HL-60 (cell line): Measurements from ENCODE around the gene SUFU.

ENCODE experiments used
- DNase-seq, 2 experiments: peaks; one replicate each; pipeline ENCODE4 v3.0.0-alpha.2; 2010 to 2020; ENCODE audit warnings: low read depth in 1 of 2, low spot score in 1 of 2
- H3K27ac ChIP-seq: fragments of 250-450 bp; sonication (Bioruptor Pico); replicated peaks from 2 replicates; pipeline ENCODE4 v1.5.1; 2020; ENCODE audit warnings: mild to moderate bottlenecking, moderate library complexity
- H3K27me3 ChIP-seq: fragments of 250-450 bp; sonication (Bioruptor Pico); 2 replicates; pipeline ENCODE4 v1.5.1; 2021; ENCODE audit warnings: mild to moderate bottlenecking, moderate library complexity; ENCODE audit not compliant: insufficient read depth, poor library complexity, severe bottlenecking
- H3K4me3 ChIP-seq: replicated peaks from 2 replicates; pipeline ENCODE4 v1.5.1; 2011; ENCODE audit warnings: mild to moderate bottlenecking, control low read depth, low read length; ENCODE audit not compliant: insufficient read depth
- CTCF ChIP-seq: IDR thresholded peaks from one replicate; pipeline ENCODE4 v1.5.1; 2011; ENCODE audit warnings: low read length, control low read depth, inconsistent platforms; ENCODE audit not compliant: insufficient read depth
- GABPA ChIP-seq: IDR thresholded peaks from 2 replicates; pipeline ENCODE4 v1.6.1; 2012; ENCODE audit warnings: low read depth
- POLR2AphosphoS5 ChIP-seq: IDR thresholded peaks from 2 replicates; pipeline ENCODE4 v1.6.1; 2012; ENCODE audit warnings: low read depth
- REST ChIP-seq: IDR thresholded peaks from 2 replicates; pipeline ENCODE4 v1.6.1; 2012; ENCODE audit warnings: low read depth; ENCODE audit not compliant: insufficient replicate concordance
- SPI1 ChIP-seq: IDR thresholded peaks from 2 replicates; pipeline ENCODE4 v1.6.1; 2012; ENCODE audit warnings: low read depth, mild to moderate bottlenecking, borderline replicate concordance

The SUFU gene

GRCh38 chr10:102612964-102613275, 109.1 kb downstream of the SUFU start:
- no peak overlapping the region for H3K27ac ChIP-seq
- no peak overlapping the region for H3K4me3 ChIP-seq
- no peak for DNase-seq
- TF ChIP-seq REST (no peak), GABPA (no peak)
- no peaks in the 10 kb centered on the region for H3K27me3 ChIP-seq

- H3K27me3 ChIP-seq: no peaks in the 10 kb centered on the region
- no peak overlapping the region for H3K4me3 ChIP-seq
- no peak overlapping the region for H3K27ac ChIP-seq
- TF ChIP-seq SPI1 (no peak), GABPA (no peak), REST (no peak), CTCF (no peak), POLR2AphosphoS5 (no peak)
- no peak for DNase-seq
Observed at GRCh38 chr10:102613286-102613685, 109.5 kb downstream of the SUFU start.

GRCh38 chr10:102613785-102614184, 110.0 kb downstream of the SUFU start:
- no peaks in the 10 kb centered on the region for H3K27me3 ChIP-seq
- no peak overlapping the region for H3K27ac ChIP-seq
- no peak for DNase-seq
- H3K4me3 ChIP-seq: no peak overlapping the region
- no peak for TF ChIP-seq SPI1
- no peak for TF ChIP-seq REST
- TF ChIP-seq CTCF: no peak
- no peak for TF ChIP-seq POLR2AphosphoS5
- no peak for TF ChIP-seq GABPA

- TF ChIP-seq POLR2AphosphoS5: no peak
- TF ChIP-seq CTCF: no peak
- no peak for DNase-seq
- no peak overlapping the region for H3K27ac ChIP-seq
Observed at GRCh38 chr10:102614888-102615287, 111.1 kb downstream of the SUFU start.

More at GRCh38 chr10:102614888-102615287, 111.1 kb downstream of the SUFU start:
- Histone ChIP-seq H3K4me3 (no peak overlapping the region), H3K27me3 (no peaks in the 10 kb centered on the region)
